PC-9 (cell line): ENCODE measurements around the gene ZBTB49.

ENCODE experiments used
- EZH2 ChIP-seq: fragments of 200-600 bp; sonication (generic); IDR thresholded peaks from 2 replicates; pipeline ENCODE4 v1.8.0; 2017; ENCODE audit warnings: antibody characterized with exemption, low read depth
- TF ChIP-seq, protein P1 (sequence below): fragments of 200-600 bp; sonication (generic); conservative IDR thresholded peaks from 2 replicates; pipeline ENCODE4 v1.6.1; 2017; ENCODE audit warnings: mixed run types, antibody characterized with exemption, mild to moderate bottlenecking, moderate library complexity

- TF ChIP-seq, protein P1, sequence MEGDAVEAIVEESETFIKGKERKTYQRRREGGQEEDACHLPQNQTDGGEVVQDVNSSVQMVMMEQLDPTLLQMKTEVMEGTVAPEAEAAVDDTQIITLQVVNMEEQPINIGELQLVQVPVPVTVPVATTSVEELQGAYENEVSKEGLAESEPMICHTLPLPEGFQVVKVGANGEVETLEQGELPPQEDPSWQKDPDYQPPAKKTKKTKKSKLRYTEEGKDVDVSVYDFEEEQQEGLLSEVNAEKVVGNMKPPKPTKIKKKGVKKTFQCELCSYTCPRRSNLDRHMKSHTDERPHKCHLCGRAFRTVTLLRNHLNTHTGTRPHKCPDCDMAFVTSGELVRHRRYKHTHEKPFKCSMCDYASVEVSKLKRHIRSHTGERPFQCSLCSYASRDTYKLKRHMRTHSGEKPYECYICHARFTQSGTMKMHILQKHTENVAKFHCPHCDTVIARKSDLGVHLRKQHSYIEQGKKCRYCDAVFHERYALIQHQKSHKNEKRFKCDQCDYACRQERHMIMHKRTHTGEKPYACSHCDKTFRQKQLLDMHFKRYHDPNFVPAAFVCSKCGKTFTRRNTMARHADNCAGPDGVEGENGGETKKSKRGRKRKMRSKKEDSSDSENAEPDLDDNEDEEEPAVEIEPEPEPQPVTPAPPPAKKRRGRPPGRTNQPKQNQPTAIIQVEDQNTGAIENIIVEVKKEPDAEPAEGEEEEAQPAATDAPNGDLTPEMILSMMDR, result no peak
- no peak for TF ChIP-seq EZH2
Observed at GRCh38 chr4:4299006-4299405, 9.0 kb downstream of the ZBTB49 start.
